GM18517 (cell line): ENCODE results near the gene TRIM45.
"Not testable (repeated sequence)": the region's sequence is repeated elsewhere in the genome, so short reads cannot be mapped to it uniquely, and the experiment has no call there.

Experiments used
- ATAC-seq: cut with Tn5 transposase; IDR thresholded peaks from one replicate; pipeline ENCODE4 v1.9.1; 2021; ENCODE audit warnings: mild to moderate bottlenecking, moderate library complexity; ENCODE audit not compliant: unreplicated experiment

TRIM45 gene

GRCh38 chr1:117136749-117137148 lies 15.2 kb upstream of the TRIM45 start:
- no peak for ATAC-seq

- no peak for ATAC-seq
Measured at GRCh38 chr1:117135329-117135728, 13.8 kb upstream of the TRIM45 start.

- no peak for ATAC-seq
Measured at GRCh38 chr1:117130526-117130925, 9.0 kb upstream of the TRIM45 start.

- ATAC-seq = no peak
Measured at GRCh38 chr1:117128323-117129079, 7.0 kb upstream of the TRIM45 start.

DNA sequence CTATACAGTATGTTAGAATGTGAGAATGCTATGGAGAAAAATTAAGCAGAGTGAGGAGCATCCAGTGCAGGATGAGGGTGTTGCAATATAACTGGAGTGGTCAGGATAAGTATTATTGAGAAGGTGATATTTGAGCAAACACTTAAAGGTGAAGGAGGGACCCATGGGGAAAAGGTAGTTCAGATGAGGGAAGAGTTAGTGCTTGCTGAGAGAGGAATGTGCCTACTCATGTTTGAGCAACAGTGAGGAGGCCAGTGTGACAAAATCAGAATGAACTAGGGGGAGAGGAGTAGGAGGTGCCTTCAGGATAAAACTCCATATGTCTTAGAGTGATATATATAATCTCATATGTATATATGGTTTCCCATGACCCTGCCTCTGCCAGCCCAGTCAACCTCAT lies 6.2 kb upstream of the TRIM45 start:
- ATAC-seq = no peak

GRCh38 chr1:117124661-117125060 lies 3.1 kb upstream of the TRIM45 start:
- no peak for ATAC-seq

- no peak for ATAC-seq
Measured at GRCh38 chr1:117123274-117123673, 1.7 kb upstream of the TRIM45 start.

DNA sequence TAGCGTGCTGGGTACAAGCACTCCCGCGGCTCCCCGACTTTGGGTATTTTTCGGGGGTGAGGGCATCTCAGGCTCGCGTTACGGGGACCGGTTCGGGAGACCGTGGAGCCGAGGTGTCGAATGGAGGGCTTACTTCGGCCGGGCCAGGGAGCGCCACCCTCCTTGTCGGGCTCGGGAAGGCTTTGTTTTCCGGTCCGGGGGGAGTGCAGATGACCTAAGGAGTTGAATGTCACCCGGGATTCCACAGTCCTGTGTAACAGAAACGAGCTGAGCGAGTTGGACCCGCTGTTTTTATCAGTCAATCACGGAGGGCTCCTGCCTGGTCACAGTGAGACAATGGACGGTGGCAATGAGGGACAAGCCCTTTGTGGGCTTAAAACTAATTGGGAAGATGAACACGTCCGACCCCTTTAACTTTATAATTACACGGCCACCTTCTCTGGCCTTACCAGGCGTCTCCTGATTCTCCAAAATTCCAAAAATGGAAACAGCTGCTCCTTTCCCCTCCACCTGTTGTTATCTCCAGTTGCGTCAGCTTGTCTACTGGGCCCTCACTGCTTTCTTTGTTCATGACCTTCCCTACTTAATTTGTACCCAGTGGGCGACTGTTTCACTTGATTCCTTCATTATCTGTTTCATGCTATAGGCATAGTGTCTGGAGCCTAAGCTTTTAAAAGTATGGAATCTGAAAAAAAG lies 929 bp upstream of the TRIM45 start:
- ATAC-seq = no peak

DNA sequence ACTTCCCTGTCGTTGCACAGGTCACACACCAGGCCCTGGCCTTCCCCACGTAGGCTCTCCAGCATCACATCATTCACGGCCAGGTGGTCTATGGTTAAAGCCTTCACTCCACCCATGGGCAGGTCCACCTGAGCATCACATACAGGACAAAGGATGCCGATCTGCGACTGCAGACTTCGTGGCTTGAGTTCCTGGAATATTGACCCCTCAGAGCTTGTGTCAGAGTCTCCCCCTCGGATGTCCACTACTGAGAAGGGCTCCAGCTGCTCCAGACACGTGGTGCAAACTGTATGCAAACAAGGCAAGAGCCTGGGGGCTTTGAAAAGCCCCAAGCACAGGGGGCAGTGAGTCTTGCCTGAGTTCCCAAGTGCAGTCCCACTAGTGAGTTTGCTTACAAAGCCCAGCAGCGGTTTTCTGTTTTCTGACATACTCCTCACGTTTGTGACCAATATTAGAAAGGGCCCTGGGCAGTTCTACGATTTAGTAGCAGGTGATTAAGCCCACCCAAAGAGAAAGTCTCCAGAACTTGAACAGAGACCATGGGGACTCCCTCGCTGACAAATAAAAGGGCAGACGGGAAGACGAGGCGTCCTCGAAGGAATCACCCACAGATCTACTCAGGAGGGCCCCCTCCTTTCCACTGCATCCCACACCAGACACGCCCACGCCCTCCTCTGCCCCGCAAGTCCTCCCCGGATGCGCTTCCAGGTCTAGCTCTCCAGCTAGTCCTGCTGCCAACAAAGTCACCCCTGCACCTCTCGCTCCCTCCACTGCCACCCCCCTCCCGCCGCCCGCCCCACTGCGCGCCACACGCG lies 568 bp downstream of the TRIM45 start:
- ATAC-seq = no peak

- ATAC-seq = not testable (repeated sequence)
Measured at GRCh38 chr1:117119144-117119543, 2.4 kb downstream of the TRIM45 start.

- no peak for ATAC-seq
Measured at GRCh38 chr1:117118137-117118536, 3.4 kb downstream of the TRIM45 start.

GRCh38 chr1:117117697-117118096 lies 3.9 kb downstream of the TRIM45 start:
- ATAC-seq = no peak

DNA sequence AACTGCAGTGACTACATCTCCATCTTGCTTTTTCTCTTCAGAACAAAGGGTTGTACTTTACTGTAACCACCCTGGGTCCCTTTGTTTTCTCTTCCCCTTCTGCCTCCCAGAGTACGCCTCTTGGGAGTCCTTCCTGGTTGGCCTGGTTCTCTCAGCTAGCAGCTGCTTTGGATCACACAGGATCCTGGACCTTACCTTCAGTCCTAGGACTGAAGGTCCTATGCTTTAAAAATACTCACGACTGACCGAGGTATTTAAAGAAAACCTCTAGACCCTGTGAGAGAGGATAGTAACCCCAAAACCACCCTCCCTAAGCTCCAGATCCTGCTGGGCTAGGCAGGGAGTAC lies 4.8 kb downstream of the TRIM45 start:
- no peak for ATAC-seq

- no peak for ATAC-seq
Measured at GRCh38 chr1:117116090-117116783, 5.3 kb downstream of the TRIM45 start.

DNA sequence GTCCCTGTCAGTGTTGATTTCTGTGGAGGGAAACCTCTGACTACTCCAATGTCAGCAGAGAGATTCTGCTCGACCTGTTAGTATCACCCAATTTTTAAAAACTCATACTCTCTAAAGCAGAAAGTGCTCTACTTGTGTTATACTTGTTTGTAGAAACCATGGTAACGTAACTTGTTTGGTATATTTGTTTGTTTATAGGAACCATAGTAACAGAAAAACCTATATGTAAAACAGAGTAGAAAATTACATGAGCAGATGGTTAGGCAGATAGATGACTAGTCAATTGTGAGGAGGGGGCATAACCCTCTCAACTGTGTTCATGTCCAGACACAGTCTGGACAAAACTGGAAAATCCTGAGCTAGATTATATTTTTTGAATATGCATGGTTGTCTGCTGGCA lies 6.7 kb downstream of the TRIM45 start:
- no peak for ATAC-seq

- no peak for ATAC-seq
Measured at GRCh38 chr1:117113199-117113598, 8.3 kb downstream of the TRIM45 start.

- ATAC-seq = no peak
Measured at GRCh38 chr1:117112047-117112717, 9.4 kb downstream of the TRIM45 start.

GRCh38 chr1:117110774-117111173 lies 10.8 kb downstream of the TRIM45 start:
- no peak for ATAC-seq

GRCh38 chr1:117107364-117107763 lies 14.2 kb downstream of the TRIM45 start:
- no peak for ATAC-seq

GRCh38 chr1:117106478-117106877 lies 15.1 kb downstream of the TRIM45 start:
- no peak for ATAC-seq

DNA sequence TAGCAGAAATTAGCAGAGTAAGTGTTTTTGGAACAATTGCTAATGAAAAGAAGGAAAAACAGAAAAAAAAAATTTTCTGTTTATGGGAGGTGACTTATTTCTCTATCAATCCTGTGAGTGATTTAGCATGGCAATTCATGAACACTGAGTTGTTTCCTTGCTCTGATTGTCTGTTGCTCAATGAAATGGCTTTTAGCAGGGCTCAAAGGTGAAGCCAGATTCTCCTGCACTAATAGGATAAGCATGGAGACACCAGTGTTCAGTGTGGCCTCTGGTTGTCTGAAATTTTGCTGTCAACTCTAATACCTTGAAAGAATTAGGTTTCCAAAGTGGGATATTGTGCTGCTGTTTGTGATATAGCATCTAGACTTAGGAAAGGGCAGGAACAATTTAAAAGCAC lies 15.8 kb downstream of the TRIM45 start:
- no peak for ATAC-seq
